AG04450 (cell line): ENCODE results near the gene MYO16. TPM values are rescaled to one million over a fixed set of nuclear protein-coding genes. Genes with fewer than 3 reads are reported as not detected.

ENCODE experiments used
- CTCF ChIA-PET: fragments of 300-600, 350-600 bp; formaldehyde crosslinking; extraction: SDS; loops from one replicate; lab custom pipeline; 2022; ENCODE audit warnings: antibody characterized with exemption, inconsistent platforms; lab: Charles Lee
- POLR2A ChIA-PET: fragments of 350-600 bp; formaldehyde crosslinking; extraction: SDS; loops from one replicate; lab custom pipeline; 2021; ENCODE audit warnings: antibody characterized with exemption, inconsistent platforms; lab: Yijun Ruan, JAX
- DNase-seq: peaks from one replicate; pipeline ENCODE4 v3.0.0-alpha.2; 2011; ENCODE audit warnings: low read depth, low spot score
- H3K27ac ChIP-seq: one replicate; pipeline ENCODE4 v1.5.1; 2012; ENCODE audit warnings: low read depth, low read length, control low read depth
- H3K27me3 ChIP-seq: one replicate; pipeline ENCODE4 v1.6.0; 2012; ENCODE audit warnings: low read length; ENCODE audit not compliant: control insufficient read depth, insufficient read depth
- H3K4me3 ChIP-seq: 2 replicates; pipeline ENCODE4 v1.5.1; 2011; ENCODE audit warnings: mild to moderate bottlenecking, low read depth, low read length, control low read depth
- H3K9me3 ChIP-seq: 2 replicates; pipeline ENCODE4 v1.5.1; 2012; ENCODE audit warnings: low read length; ENCODE audit not compliant: control insufficient read depth, insufficient read depth
- polyA plus RNA-seq: library from polyadenylated mRNA; depleted of rRNA; stranded (reverse); fragments of >200 nt; gene quantifications from 2 replicates; pipeline ENCODE4 v1.2.3, GENCODE V29; 2011
- TF ChIP-seq, protein P1 (sequence below): IDR thresholded peaks from 2 replicates; pipeline ENCODE4 v1.5.1; 2011; ENCODE audit warnings: low read depth, low read length, control low read depth, inconsistent platforms

Gene MYO16
- polyA plus RNA-seq, 1 experiment = 0.02 TPM

DNA sequence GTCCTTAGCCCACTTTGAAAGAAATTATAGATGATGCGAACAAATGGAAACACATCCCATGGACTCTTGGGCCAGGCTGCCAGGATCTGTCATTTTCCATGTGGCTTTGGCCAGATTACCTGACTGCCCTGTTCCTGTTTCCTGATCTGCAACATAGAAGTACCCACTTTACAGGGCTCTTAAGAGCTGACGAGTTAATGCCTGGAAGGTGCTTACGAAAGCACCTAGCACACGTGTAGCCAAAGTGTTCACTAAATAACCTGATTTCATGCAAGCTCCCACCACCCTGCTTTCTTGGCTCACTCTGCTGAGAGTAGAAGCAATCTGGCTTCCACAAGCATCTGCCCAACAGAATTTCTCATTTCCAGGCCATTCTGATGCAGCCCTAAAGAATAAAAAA is 575.2 kb downstream of the MYO16 start:
- CTCF ChIA-PET = no interaction called here
- TF ChIP-seq, protein P1, sequence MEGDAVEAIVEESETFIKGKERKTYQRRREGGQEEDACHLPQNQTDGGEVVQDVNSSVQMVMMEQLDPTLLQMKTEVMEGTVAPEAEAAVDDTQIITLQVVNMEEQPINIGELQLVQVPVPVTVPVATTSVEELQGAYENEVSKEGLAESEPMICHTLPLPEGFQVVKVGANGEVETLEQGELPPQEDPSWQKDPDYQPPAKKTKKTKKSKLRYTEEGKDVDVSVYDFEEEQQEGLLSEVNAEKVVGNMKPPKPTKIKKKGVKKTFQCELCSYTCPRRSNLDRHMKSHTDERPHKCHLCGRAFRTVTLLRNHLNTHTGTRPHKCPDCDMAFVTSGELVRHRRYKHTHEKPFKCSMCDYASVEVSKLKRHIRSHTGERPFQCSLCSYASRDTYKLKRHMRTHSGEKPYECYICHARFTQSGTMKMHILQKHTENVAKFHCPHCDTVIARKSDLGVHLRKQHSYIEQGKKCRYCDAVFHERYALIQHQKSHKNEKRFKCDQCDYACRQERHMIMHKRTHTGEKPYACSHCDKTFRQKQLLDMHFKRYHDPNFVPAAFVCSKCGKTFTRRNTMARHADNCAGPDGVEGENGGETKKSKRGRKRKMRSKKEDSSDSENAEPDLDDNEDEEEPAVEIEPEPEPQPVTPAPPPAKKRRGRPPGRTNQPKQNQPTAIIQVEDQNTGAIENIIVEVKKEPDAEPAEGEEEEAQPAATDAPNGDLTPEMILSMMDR = no peak
- Histone ChIP-seq H3K27me3 (no peaks in the 10 kb centered on the region), H3K4me3 (no peak overlapping the region), H3K9me3 (no peaks in the 10 kb centered on the region), H3K27ac (no peak overlapping the region)
- no peak for DNase-seq
- POLR2A ChIA-PET = no interaction called here

GRCh38 chr13:109205315-109205714 is 575.9 kb downstream of the MYO16 start:
- CTCF ChIA-PET = no interaction called here
- POLR2A ChIA-PET = interaction anchor here (0.6 kb wide), 1 partner anchor 121 kb away, joined by 4 read pairs; no protein-coding TSS in a partner anchor
- no peaks in the 10 kb centered on the region for H3K27me3 ChIP-seq
- TF ChIP-seq, protein P1 = no peak
- no peaks in the 10 kb centered on the region for H3K9me3 ChIP-seq
- H3K4me3 ChIP-seq = no peak overlapping the region
- no peak overlapping the region for H3K27ac ChIP-seq
- DNase-seq = no peak

DNA sequence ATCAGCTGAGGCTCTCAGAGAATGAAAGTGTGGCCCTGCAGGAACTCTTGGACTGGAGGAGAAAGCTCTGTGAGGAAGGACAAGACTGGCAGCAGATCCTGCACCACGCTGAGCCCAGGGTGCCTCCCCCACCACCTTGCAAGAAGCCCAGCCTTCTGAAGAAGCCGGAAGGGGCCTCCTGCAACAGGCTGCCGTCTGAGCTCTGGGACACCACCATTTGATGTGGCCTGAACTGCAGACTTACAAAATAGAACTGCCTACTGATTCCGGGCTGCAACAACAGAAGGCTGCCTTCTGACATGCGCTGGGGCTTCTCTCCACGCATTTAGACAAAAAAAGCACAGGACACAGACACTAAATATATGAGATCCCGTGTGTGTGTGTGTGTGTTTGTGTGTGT is 577.2 kb downstream of the MYO16 start:
- DNase-seq = no peak
- Histone ChIP-seq H3K27ac (no peak overlapping the region), H3K27me3 (no peaks in the 10 kb centered on the region), H3K4me3 (no peak overlapping the region), H3K9me3 (no peaks in the 10 kb centered on the region)
- CTCF ChIA-PET = no interaction called here
- POLR2A ChIA-PET = no interaction called here
- TF ChIP-seq, protein P1 = no peak

DNA sequence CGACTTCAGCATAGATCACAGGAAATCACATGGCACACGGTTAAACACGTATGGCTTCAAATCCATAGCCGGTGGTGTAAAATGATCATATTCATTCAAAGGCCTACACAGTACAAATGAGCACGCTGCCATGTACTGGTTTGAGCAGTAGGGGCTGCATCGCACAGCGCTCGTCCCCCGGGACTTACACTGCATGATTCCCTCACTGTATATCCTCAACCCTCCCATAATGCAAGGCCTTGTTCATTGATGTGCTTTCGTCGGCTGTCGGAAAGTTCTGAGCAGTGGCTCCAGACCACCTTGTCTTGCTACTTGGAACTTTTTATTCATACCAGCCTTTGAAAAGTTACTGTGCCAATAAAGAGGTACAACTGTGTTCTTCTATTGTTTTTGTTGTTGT is 578.2 kb downstream of the MYO16 start:
- H3K27ac ChIP-seq = no peak overlapping the region
- H3K9me3 ChIP-seq = no peaks in the 10 kb centered on the region
- ChIA-PET CTCF (no interaction called here), POLR2A (no interaction called here)
- DNase-seq = no peak
- H3K4me3 ChIP-seq = no peak overlapping the region
- H3K27me3 ChIP-seq = no peaks in the 10 kb centered on the region
- TF ChIP-seq, protein P1 = no peak

DNA sequence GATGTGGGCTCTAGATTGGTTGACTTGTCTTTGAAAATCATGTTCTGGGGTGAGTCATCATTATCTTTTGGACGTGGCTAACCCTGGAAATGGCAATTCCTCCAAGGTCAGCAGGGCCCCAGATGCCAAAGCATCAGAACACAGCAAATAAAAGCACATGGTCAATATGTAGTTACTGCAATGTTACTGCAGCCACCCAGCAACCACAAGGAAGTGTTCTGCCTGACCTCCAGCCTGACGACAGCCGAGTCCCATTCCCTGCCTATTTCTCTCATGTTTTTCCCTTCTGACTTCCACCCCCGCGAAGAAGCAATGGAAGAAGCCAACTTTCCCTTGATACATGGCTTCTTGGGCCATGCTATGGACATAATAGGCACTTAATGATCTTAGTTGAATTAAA is 579.1 kb downstream of the MYO16 start:
- TF ChIP-seq, protein P1 = no peak
- Histone ChIP-seq H3K9me3 (no peaks in the 10 kb centered on the region), H3K27ac (no peak overlapping the region), H3K27me3 (no peaks in the 10 kb centered on the region), H3K4me3 (no peak overlapping the region)
- CTCF ChIA-PET = no interaction called here
- POLR2A ChIA-PET = no interaction called here
- no peak for DNase-seq
